Activated naive CD4-positive, alpha-beta T cell treated with anti-CD3 and anti-CD28 coated beads for 36 hours (primary cell): ENCODE measurements around the gene ZNF555. TPM values are rescaled to one million over a fixed set of nuclear protein-coding genes. Genes with fewer than 3 reads are reported as not detected.
"Not testable (repeated sequence)": the region's sequence is repeated elsewhere in the genome, so short reads cannot be mapped to it uniquely, and the experiment has no call there.

Experiments used
- CTCF ChIA-PET: fragments of 350-600 bp; sonication (Branson Sonifier 250); formaldehyde crosslinking; loops from one replicate; lab custom pipeline; 2021; ENCODE audit warnings: antibody characterized with exemption; lab: Charles Lee
- DNase-seq: peaks from one replicate; pipeline ENCODE4 v3.0.0-alpha.2; 2020
- H3K27ac Mint-ChIP-seq: one replicate; pipeline ENCODE4 v1.8.0; 2021; ENCODE audit warnings: mild to moderate bottlenecking, mixed read lengths
- H3K27me3 Mint-ChIP-seq: one replicate; pipeline ENCODE4 v1.8.0; 2021; ENCODE audit warnings: low read depth, mixed read lengths
- H3K36me3 Mint-ChIP-seq: one replicate; pipeline ENCODE4 v1.8.0; 2021; ENCODE audit warnings: low read depth, mixed read lengths
- H3K4me1 Mint-ChIP-seq: one replicate; pipeline ENCODE4 v1.8.0; 2021; ENCODE audit warnings: low read depth, mixed read lengths
- H3K4me3 Mint-ChIP-seq: one replicate; pipeline ENCODE4 v1.8.0; 2021; ENCODE audit warnings: mild to moderate bottlenecking, moderate library complexity, mixed read lengths
- H3K9me3 Mint-ChIP-seq: one replicate; pipeline ENCODE4 v1.8.0; 2021; ENCODE audit warnings: mixed read lengths
- intact Hi-C: fragments of 100-400 bp; cut with micrococcal nuclease; formaldehyde crosslinking; loops from one replicate; pipeline ENCODE4 v1.15.1; 2023
- total RNA-seq, 2 experiments: library from RNA; stranded (reverse); gene quantifications; one replicate each; pipeline ENCODE4 v1.2.3, GENCODE V29; 2021

The ZNF555 gene
- total RNA-seq, 2 experiments from 2014 or later = 1.7 to 3.0 TPM

DNA sequence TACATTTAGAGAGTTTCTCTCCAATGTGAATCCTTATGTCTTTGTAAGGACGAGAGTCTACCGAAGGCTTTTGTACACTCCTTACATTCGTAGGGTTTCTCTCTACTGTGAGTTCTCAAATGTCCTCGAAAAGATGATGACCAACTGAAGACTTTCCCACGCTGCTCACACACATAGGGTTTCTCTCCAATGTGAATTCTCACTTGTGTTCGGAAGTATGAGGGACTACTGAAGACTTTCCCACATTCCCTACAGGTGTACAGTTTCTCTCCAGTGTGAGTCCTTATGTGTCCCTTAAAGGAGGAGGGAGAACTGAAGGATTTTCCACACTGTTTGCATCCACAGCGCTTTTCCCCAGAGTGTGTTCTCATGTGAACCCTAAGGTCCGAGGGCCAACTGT is 55.4 kb downstream of the ZNF555 start:
- Mint-ChIP-seq H3K27ac (no peak overlapping the region), H3K27me3 (no peaks in the 10 kb centered on the region), H3K4me1 (peaks cover 4% of the 10 kb centered on the region), H3K9me3 (peaks cover 18% of the 10 kb centered on the region), H3K4me3 (no peak overlapping the region), H3K36me3 (peaks cover 4% of the 10 kb centered on the region)
- intact Hi-C loops = no loop called here
- CTCF ChIA-PET = no interaction called here
- no peak for DNase-seq

DNA sequence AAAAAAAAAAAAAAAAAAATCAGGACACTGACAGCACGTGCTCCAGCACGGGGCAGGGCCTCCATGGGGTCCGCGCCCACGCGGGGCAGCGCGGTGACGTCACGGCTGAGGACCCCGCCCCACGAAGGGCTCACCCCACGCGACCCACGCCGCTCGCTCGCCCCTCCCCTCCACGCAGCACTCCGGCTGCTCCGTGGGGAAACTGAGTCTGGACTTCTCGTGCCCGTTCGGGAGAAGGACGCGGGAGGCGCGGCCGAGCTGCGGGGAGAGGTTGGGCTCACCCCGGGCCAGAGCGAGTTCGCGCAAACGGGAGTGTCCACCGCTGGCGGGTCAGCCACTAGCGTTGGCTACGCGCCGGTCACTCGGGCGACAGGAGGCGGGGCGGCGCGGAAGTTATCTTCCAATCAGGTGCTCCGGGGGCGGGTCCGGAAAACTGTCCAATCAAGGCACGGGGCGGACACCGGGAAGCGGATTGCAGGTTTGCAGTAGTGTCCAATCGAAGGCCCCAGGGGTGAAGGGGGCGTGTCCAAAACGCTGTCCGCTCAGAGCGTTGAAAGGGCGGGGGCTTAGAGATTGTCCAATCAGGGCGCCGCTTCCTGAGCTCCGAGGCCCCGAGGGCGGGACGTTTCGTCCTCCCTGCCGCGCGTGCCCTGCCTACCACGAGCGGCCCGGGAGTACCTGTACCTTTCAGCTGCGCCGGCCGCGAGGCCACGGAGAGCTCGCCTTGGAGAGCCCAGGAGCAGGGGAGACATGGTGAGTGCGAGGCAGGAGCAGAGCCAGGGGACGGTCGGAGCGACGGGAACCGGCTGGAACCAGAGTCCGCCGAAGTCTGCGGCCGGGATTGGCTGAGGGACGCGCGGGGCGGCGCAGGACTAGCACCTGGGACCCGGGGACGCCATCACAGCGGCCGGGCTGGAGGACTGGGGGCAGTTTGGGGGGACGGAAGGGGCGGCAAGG is 59.3 kb downstream of the ZNF555 start, which contains the start of gene ZNF57:
Gene ZNF57, plus strand, starts transcription at position 633 of the 957 bp plus-strand sequence. Its CDS starts 118 bp downstream, at position 751.
- CTCF ChIA-PET = interaction anchor here (0.6 to 1.3 kb wide), 2 partner anchors 14 to 55 kb away, joined by 3 to 4 read pairs; no protein-coding TSS in a partner anchor
- H3K4me3 Mint-ChIP-seq = peak within 1 kb of the TSS; percentile 100
- H3K27ac Mint-ChIP-seq = peak within 1 kb of the TSS; percentile 82
- H3K9me3 Mint-ChIP-seq = peaks cover 15% of the 10 kb centered on the region
- no peaks in the 10 kb centered on the region for H3K27me3 Mint-ChIP-seq
- intact Hi-C loops = loop anchor here (1.0 to 5.0 kb wide), 4 partner anchors 45 to 192 kb away; partner anchors contain the start of gene GNA11
- H3K4me1 Mint-ChIP-seq = peaks cover 15% of the 10 kb centered on the region
- H3K36me3 Mint-ChIP-seq = peaks cover 2% of the 10 kb centered on the region
- DNase-seq = peak; percentile 99

DNA sequence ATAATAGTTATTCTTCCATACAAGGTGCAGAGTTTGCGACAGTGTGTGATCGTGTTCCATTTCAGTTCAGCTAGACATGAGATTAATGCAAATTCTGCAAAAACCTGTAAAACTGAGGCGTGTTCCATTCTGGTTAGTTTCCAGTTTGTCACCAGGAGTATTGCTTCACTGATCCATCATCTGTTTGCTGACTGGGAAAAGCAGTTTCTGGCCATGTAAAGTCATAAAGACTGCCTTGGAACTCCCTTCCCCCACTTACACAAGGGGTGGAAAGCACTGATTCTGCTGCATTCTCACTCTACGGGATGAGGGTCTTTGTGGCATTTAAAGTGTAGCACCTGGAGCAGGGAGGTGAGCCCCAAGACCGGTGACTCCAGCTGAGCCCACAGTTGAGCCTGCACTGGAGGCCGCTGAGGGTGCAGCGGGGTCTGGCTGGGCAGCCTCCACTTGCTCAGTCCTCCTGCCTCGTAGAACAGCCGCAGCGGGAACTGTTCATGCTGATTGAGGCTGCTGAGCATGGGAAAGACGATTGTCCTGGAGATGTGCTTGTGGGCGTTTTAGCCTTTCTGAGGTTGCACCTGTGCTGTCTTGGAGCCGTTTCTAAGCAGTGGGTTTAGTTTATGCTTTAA is 61.4 kb downstream of the ZNF555 start:
- CTCF ChIA-PET = interaction anchor here (1.1 kb wide), 1 partner anchor 83 kb away, joined by 3 read pairs; no protein-coding TSS in a partner anchor
- Mint-ChIP-seq H3K27me3 (no peaks in the 10 kb centered on the region), H3K4me3 (peak overlapping the region; percentile 100), H3K27ac (no peak overlapping the region), H3K9me3 (peaks cover under 1% of the 10 kb centered on the region), H3K36me3 (peaks cover 2% of the 10 kb centered on the region), H3K4me1 (peaks cover 21% of the 10 kb centered on the region)
- intact Hi-C loops = loop anchor here (5.0 kb wide), 2 partner anchors 50 to 190 kb away; partner anchors contain the start of gene GNA11
- no peak for DNase-seq

- H3K27me3 Mint-ChIP-seq, DNase-seq, H3K36me3 Mint-ChIP-seq, H3K4me3 Mint-ChIP-seq, H3K9me3 Mint-ChIP-seq, H3K27ac Mint-ChIP-seq, CTCF ChIA-PET: not testable (repeated sequence)
- intact Hi-C loops = loop anchor here (5.0 kb wide), 2 partner anchors 51 to 189 kb away; partner anchors contain the start of gene GNA11
- peaks cover 21% of the 10 kb centered on the region for H3K4me1 Mint-ChIP-seq
Measured at GRCh38 chr19:2903326-2903725, 62.1 kb downstream of the ZNF555 start.

- CTCF ChIA-PET = interaction anchor here (1.9 kb wide), 1 partner anchor 19 kb away, joined by 8 read pairs; no protein-coding TSS in a partner anchor
- no peak overlapping the region for H3K4me3 Mint-ChIP-seq
- H3K4me1 Mint-ChIP-seq = peaks cover 27% of the 10 kb centered on the region
- H3K27me3 Mint-ChIP-seq = no peaks in the 10 kb centered on the region
- no peak overlapping the region for H3K27ac Mint-ChIP-seq
- H3K9me3 Mint-ChIP-seq = peaks cover 2% of the 10 kb centered on the region
- peaks cover 4% of the 10 kb centered on the region for H3K36me3 Mint-ChIP-seq
- no peak for DNase-seq
- intact Hi-C loops = no loop called here
Measured at GRCh38 chr19:2905918-2906519, 64.7 kb downstream of the ZNF555 start.

DNA sequence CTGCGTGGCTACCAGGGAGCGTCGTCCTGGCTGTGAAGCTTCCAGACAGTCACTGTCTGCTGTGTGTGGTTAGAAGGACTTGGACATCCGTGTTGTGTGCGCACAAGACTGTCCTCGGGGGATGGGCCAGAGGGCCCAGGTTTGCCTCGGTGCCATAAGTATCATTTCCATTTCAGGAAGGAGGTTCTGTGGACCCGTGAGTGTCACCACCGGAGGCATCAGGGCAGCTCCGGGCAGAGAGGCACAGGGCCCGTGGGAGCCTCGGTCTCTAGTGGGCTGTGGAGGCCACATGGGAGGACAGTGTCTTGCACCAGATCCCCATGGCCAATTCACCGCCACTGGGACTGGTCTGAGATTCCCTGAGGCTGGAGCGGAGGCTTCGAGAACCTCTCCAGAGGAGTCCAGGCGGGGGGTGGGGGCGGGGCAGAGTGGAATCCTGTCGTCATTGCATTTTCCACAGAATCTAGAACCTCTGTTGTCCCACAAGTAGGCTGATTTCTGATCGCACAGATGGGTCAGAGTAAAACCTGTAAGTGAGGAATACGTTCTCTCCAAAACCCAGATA is 65.4 kb downstream of the ZNF555 start:
- CTCF ChIA-PET = interaction anchor here (1.5 to 1.9 kb wide), 2 partner anchors 19 to 201 kb away, joined by 3 to 8 read pairs; no protein-coding TSS in a partner anchor
- Mint-ChIP-seq H3K36me3 (peaks cover 7% of the 10 kb centered on the region), H3K9me3 (peaks cover 2% of the 10 kb centered on the region), H3K4me3 (no peak overlapping the region), H3K27ac (no peak overlapping the region), H3K4me1 (peaks cover 28% of the 10 kb centered on the region), H3K27me3 (no peaks in the 10 kb centered on the region)
- DNase-seq = no peak
- intact Hi-C loops = no loop called here

Other genes with a start within 250 kb of the ZNF555 start
- gene GNG7, start 138.8 kb upstream of the ZNF555 start, total RNA-seq = 1 to 10 TPM in 1 of 2 experiments, under 1 TPM in 1; 0.74 to 1.1 TPM
- under 1 TPM; 0.07 to 0.24 TPM for gene DIRAS1, start 120.1 kb upstream of the ZNF555 start, total RNA-seq
- gene SLC39A3, start 101.5 kb upstream of the ZNF555 start, total RNA-seq = 10 to 100 TPM; 20.1 to 23.2 TPM
- 10 to 100 TPM; 44.3 to 44.6 TPM for gene SGTA, start 58.2 kb upstream of the ZNF555 start, total RNA-seq
- gene THOP1, start 56.0 kb upstream of the ZNF555 start, total RNA-seq = 100 to 1,000 TPM; 113 TPM
- 1 to 10 TPM; 1.2 to 1.4 TPM for gene ZNF554, start 21.6 kb upstream of the ZNF555 start, total RNA-seq
- not detected for gene ZNF556, start 25.9 kb downstream of the ZNF555 start, total RNA-seq
- gene ZNF57, start 59.5 kb downstream of the ZNF555 start, total RNA-seq = 1 to 10 TPM; 3.9 to 4.7 TPM
- gene ZNF77, start 103.5 kb downstream of the ZNF555 start, total RNA-seq = 1 to 10 TPM; 3.7 to 3.9 TPM
- gene TLE6, start 136.1 kb downstream of the ZNF555 start, total RNA-seq = 1 to 10 TPM in 1 of 2 experiments, under 1 TPM in 1; 0.52 to 1.6 TPM
- gene TLE2, start 187.8 kb downstream of the ZNF555 start, total RNA-seq = 1 to 10 TPM; 6.5 to 7.2 TPM
- gene TLE5, start 221.0 kb downstream of the ZNF555 start, total RNA-seq = 100 to 1,000 TPM; 326 to 354 TPM